HG02852 (cell line): ENCODE measurements around the gene RBCK1.
"Not testable (repeated sequence)": the region's sequence is repeated elsewhere in the genome, so short reads cannot be mapped to it uniquely, and the experiment has no call there.

ENCODE experiments used
- ATAC-seq: cut with Tn5 transposase; IDR thresholded peaks from one replicate; pipeline ENCODE4 v1.9.1; 2021; ENCODE audit warnings: mild to moderate bottlenecking, moderate library complexity; ENCODE audit not compliant: unreplicated experiment

The RBCK1 gene

GRCh38 chr20:434661-435419 is 26.7 kb downstream of the RBCK1 start:
- ATAC-seq = no peak

GRCh38 chr20:435558-435957 is 27.5 kb downstream of the RBCK1 start:
- ATAC-seq = no peak

GRCh38 chr20:436476-436875 is 28.4 kb downstream of the RBCK1 start:
- no peak for ATAC-seq

GRCh38 chr20:437787-438486 is 29.8 kb downstream of the RBCK1 start:
- ATAC-seq = no peak

- ATAC-seq = no peak
These were observed 30.7 kb downstream of the RBCK1 start for GRCh38 chr20:438571-439469.

- no peak for ATAC-seq
These were observed 32.0 kb downstream of the RBCK1 start for GRCh38 chr20:440148-440547.

- no peak for ATAC-seq
These were observed 32.5 kb downstream of the RBCK1 start for GRCh38 chr20:440636-441035.

GRCh38 chr20:443223-443775 is 35.2 kb downstream of the RBCK1 start:
- ATAC-seq = no peak

GRCh38 chr20:444117-444516 is 36.0 kb downstream of the RBCK1 start:
- ATAC-seq = no peak

GRCh38 chr20:444862-445426 is 36.8 kb downstream of the RBCK1 start:
- no peak for ATAC-seq

- ATAC-seq = no peak
These were observed 37.6 kb downstream of the RBCK1 start for GRCh38 chr20:445514-446336.

GRCh38 chr20:452021-452420 is 43.9 kb downstream of the RBCK1 start:
- ATAC-seq = not testable (repeated sequence)

GRCh38 chr20:454951-455350 is 46.9 kb downstream of the RBCK1 start:
- ATAC-seq = no peak

- ATAC-seq = no peak
These were observed 50.7 kb downstream of the RBCK1 start for GRCh38 chr20:458776-459175.

GRCh38 chr20:460180-460579 is 52.1 kb downstream of the RBCK1 start:
- no peak for ATAC-seq

- no peak for ATAC-seq
These were observed 52.6 kb downstream of the RBCK1 start for GRCh38 chr20:460707-461106.

- peak; percentile 36 for ATAC-seq
These were observed 53.4 kb downstream of the RBCK1 start for GRCh38 chr20:461254-462198.

GRCh38 chr20:462199-462991 is 54.3 kb downstream of the RBCK1 start, which contains the start of gene TBC1D20:
TSS of gene TBC1D20 (minus strand) at chr20:462533. CDS start at chr20:462405, 128 bp downstream.
- ATAC-seq = peak; percentile 95
